ENCODE results near the gene PSMD4. TPM values are rescaled to one million over a fixed set of nuclear protein-coding genes. Genes with fewer than 3 reads are reported as not detected.

Gene PSMD4
- total RNA-seq, 1 experiment from 2014 or later: 207 TPM

- Histone ChIP-seq H3K56ac (ENCODE audit: insufficient read length, low read depth, low read length) (no peak overlapping the region), H3K4me2 (ENCODE audit: insufficient read depth, insufficient read length, low read length) (no peak overlapping the region), H2BK120ac (ENCODE audit: low read depth, low read length, poor library complexity, severe bottlenecking) (no peak overlapping the region), H3K27me3 (ENCODE audit: insufficient read depth, low read length) (no peaks in the 10 kb centered on the region), H3K4me1 (ENCODE audit: insufficient read depth, low read length) (no peaks in the 10 kb centered on the region), H3K14ac (ENCODE audit: insufficient read depth, low read length) (no peak overlapping the region), H4K91ac (ENCODE audit: insufficient read length, low read depth, low read length) (no peak overlapping the region), H4K8ac (replicated peaks; ENCODE audit: insufficient read length, low read depth, low read length) (no peak overlapping the region), H4K20me1 (ENCODE audit: control insufficient read depth, insufficient read depth, insufficient read length) (no peaks in the 10 kb centered on the region), H3K9me3 (ENCODE audit: control insufficient read depth, low read depth, low read length) (no peaks in the 10 kb centered on the region), H2BK20ac (ENCODE audit: low read depth, low read length, poor library complexity, severe bottlenecking) (no peak overlapping the region), H3K27ac (ENCODE audit: insufficient read length, low read depth, low read length) (no peak overlapping the region), H2AFZ (ENCODE audit: low read length) (no peak overlapping the region), H3K79me2 (ENCODE audit: insufficient read depth, low read length) (no peaks in the 10 kb centered on the region), H3T11ph (ENCODE audit: low read length) (no peak overlapping the region), H3K4ac (ENCODE audit: low read depth, low read length) (no peak overlapping the region), H2BK15ac (ENCODE audit: low read depth, low read length) (no peak overlapping the region), H3K23me2 (ENCODE audit: insufficient read length, low read depth, low read length, poor library complexity, severe bottlenecking) (no peaks in the 10 kb centered on the region), H3K18ac (ENCODE audit: insufficient read length, low read depth, low read length) (no peak overlapping the region), H4K5ac (ENCODE audit: insufficient read length, low read depth, low read length) (no peak overlapping the region), H3K79me1 (ENCODE audit: insufficient read depth, low read depth, low read length, poor library complexity, severe bottlenecking) (no peaks in the 10 kb centered on the region), H2BK12ac (ENCODE audit: insufficient read length, low read depth, low read length) (no peak overlapping the region), H3K23ac (ENCODE audit: insufficient read length, low read depth, low read length) (no peak overlapping the region), H2AK5ac (ENCODE audit: insufficient read length, low read length) (no peak overlapping the region), H3K9ac (ENCODE audit: extremely low read depth, insufficient read length, low read length) (no peak overlapping the region), H2BK5ac (ENCODE audit: insufficient read length, low read length) (no peak overlapping the region)
- no peak overlapping the region for H3K27ac Mint-ChIP-seq
- no CpG with 5 or more reads among the region's 4 CpGs for whole genome bisulfite sequencing (ENCODE audit: extremely low coverage, insufficient read length, low lambda C conversion rate)
- no peaks in the 10 kb centered on the region for H3K4me1 Mint-ChIP-seq
- DNase-seq: no peak
- no peaks in the 10 kb centered on the region for H3K9me3 Mint-ChIP-seq
- no peak overlapping the region for H3K4me3 Mint-ChIP-seq
- no peak for TF ChIP-seq CTCF (conservative IDR thresholded peaks at IDR 0.05)
- no peaks in the 10 kb centered on the region for H3K27me3 Mint-ChIP-seq (ENCODE audit: low read depth)
- H3K36me3 Mint-ChIP-seq (ENCODE audit: insufficient read depth in 1 of 3, low read depth in 3 of 3): peaks cover 41 to 63% (median 57%) of the 10 kb centered on the region in 3 experiments; a peak in 6 of 7 replicates
Measured at GRCh38 chr1:151267760-151268159, 13.2 kb downstream of the PSMD4 start.

All from H9 (cell line).